COR-L47 (cell line): ENCODE measurements around the gene IL1RAPL1.

Experiments used
- DNase-seq: peaks from one replicate; lab custom pipeline; 2025; lab: John Stamatoyannopoulos, UW

Gene IL1RAPL1

GRCh38 chrX:29890646-29891200 is 1303.5 kb downstream of the IL1RAPL1 start:
- DNase-seq: no peak

- DNase-seq: no peak
Measured at GRCh38 chrX:29902004-29902403, 1314.8 kb downstream of the IL1RAPL1 start.

GRCh38 chrX:29903360-29903759 is 1316.1 kb downstream of the IL1RAPL1 start:
- no peak for DNase-seq

GRCh38 chrX:29911673-29912072 is 1324.4 kb downstream of the IL1RAPL1 start:
- DNase-seq: no peak

- DNase-seq: no peak
Measured at GRCh38 chrX:29913647-29914046, 1326.4 kb downstream of the IL1RAPL1 start.

- DNase-seq: no peak
Measured at GRCh38 chrX:29922607-29923006, 1335.4 kb downstream of the IL1RAPL1 start.

- no peak for DNase-seq
Measured at GRCh38 chrX:29926056-29926455, 1338.8 kb downstream of the IL1RAPL1 start.

- no peak for DNase-seq
Measured at GRCh38 chrX:29926659-29927058, 1339.4 kb downstream of the IL1RAPL1 start.

GRCh38 chrX:29935455-29935854 is 1348.2 kb downstream of the IL1RAPL1 start:
- no peak for DNase-seq

GRCh38 chrX:29940750-29941149 is 1353.5 kb downstream of the IL1RAPL1 start:
- DNase-seq: no peak

- no peak for DNase-seq
Measured at GRCh38 chrX:29941287-29941686, 1354.0 kb downstream of the IL1RAPL1 start.

GRCh38 chrX:29947225-29947624 is 1360.0 kb downstream of the IL1RAPL1 start:
- no peak for DNase-seq

GRCh38 chrX:29948653-29949052 is 1361.4 kb downstream of the IL1RAPL1 start:
- DNase-seq: no peak

- DNase-seq: no peak
Measured at GRCh38 chrX:29952016-29952415, 1364.8 kb downstream of the IL1RAPL1 start.

- no peak for DNase-seq
Measured at GRCh38 chrX:29962061-29962460, 1374.8 kb downstream of the IL1RAPL1 start.

GRCh38 chrX:29965634-29966033 is 1378.4 kb downstream of the IL1RAPL1 start:
- DNase-seq: no peak

- no peak for DNase-seq
Measured at GRCh38 chrX:29992083-29992482, 1404.8 kb downstream of the IL1RAPL1 start.

GRCh38 chrX:30005813-30006212 is 1418.6 kb downstream of the IL1RAPL1 start:
- no peak for DNase-seq
